AG04450 (cell line): Measurements from ENCODE around the gene KCNH3. TPM values are rescaled to one million over a fixed set of nuclear protein-coding genes. Genes with fewer than 3 reads are reported as not detected.

Experiments used
- CTCF ChIA-PET: fragments of 300-600, 350-600 bp; formaldehyde crosslinking; extraction: SDS; loops from one replicate; lab custom pipeline; 2022; ENCODE audit warnings: antibody characterized with exemption, inconsistent platforms; lab: Charles Lee
- POLR2A ChIA-PET: fragments of 350-600 bp; formaldehyde crosslinking; extraction: SDS; loops from one replicate; lab custom pipeline; 2021; ENCODE audit warnings: antibody characterized with exemption, inconsistent platforms; lab: Yijun Ruan, JAX
- DNase-seq: peaks from one replicate; pipeline ENCODE4 v3.0.0-alpha.2; 2011; ENCODE audit warnings: low read depth, low spot score
- H3K27ac ChIP-seq: one replicate; pipeline ENCODE4 v1.5.1; 2012; ENCODE audit warnings: low read depth, low read length, control low read depth
- H3K27me3 ChIP-seq: one replicate; pipeline ENCODE4 v1.6.0; 2012; ENCODE audit warnings: low read length; ENCODE audit not compliant: control insufficient read depth, insufficient read depth
- H3K4me3 ChIP-seq: 2 replicates; pipeline ENCODE4 v1.5.1; 2011; ENCODE audit warnings: mild to moderate bottlenecking, low read depth, low read length, control low read depth
- H3K9me3 ChIP-seq: 2 replicates; pipeline ENCODE4 v1.5.1; 2012; ENCODE audit warnings: low read length; ENCODE audit not compliant: control insufficient read depth, insufficient read depth
- CTCF ChIP-seq: IDR thresholded peaks from 2 replicates; pipeline ENCODE4 v1.5.1; 2011; ENCODE audit warnings: low read depth, low read length, control low read depth, inconsistent platforms
- polyA plus RNA-seq: library from polyadenylated mRNA; depleted of rRNA; stranded (reverse); fragments of >200 nt; gene quantifications from 2 replicates; pipeline ENCODE4 v1.2.3, GENCODE V29; 2011

The KCNH3 gene
- polyA plus RNA-seq, 1 experiment: 0.01 TPM

DNA sequence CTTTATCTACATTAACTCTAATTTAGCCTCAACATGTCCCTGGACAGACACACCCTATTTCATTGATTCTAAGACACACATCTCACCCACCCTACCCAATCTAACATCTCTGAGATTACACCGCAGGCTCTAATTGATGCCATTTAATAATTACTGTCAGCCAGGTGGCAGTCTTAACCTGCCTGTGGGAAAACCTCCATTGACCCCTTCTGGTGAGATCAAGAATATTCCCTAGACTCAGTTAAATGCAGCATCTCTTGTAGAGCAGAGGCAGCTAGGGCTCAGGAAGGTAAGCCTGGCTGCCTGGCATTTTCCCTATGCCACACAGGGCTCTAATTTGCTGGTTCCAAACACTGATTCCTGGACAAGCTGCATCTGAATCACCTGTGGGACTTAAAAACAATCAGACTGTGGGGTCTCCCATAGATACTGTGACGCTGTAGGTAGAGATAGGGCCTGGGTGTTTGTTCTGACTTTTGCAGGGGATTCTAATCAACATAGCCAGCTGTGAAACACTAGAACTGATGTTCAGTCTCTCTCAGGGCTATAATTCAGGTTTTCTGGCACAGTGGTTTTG, 14.8 kb downstream of the KCNH3 start:
- Histone ChIP-seq H3K9me3 (no peaks in the 10 kb centered on the region; the same call in 1 of the 2 replicates), H3K27me3 (peaks cover 23% of the 10 kb centered on the region), H3K27ac (no peak overlapping the region), H3K4me3 (no peak overlapping the region)
- TF ChIP-seq CTCF: peak; percentile 38
- ChIA-PET CTCF (interaction anchor here (1.0 to 2.1 kb wide), 4 partner anchors 11 to 222 kb away, joined by 3 to 11 read pairs (median 6); no protein-coding TSS in a partner anchor), POLR2A (interaction anchor here (1.3 kb wide), 1 partner anchor 14 kb away, joined by 4 read pairs; the partner anchor contains the start of gene MCRS1)
- no peak for DNase-seq

GRCh38 chr12:49554266-49554665, 15.4 kb downstream of the KCNH3 start:
- DNase-seq: no peak
- no peak for TF ChIP-seq CTCF
- peaks cover 17% of the 10 kb centered on the region for H3K27me3 ChIP-seq
- H3K27ac ChIP-seq: no peak overlapping the region
- ChIA-PET POLR2A (interaction anchor here (1.3 kb wide), 1 partner anchor 13 kb away, joined by 4 read pairs; the partner anchor contains the start of gene MCRS1), CTCF (interaction anchor here (1.0 to 2.1 kb wide), 5 partner anchors 10 to 222 kb away, joined by 3 to 11 read pairs (median 5); no protein-coding TSS in a partner anchor)
- no peak overlapping the region for H3K4me3 ChIP-seq
- no peaks in the 10 kb centered on the region; the same call in 1 of the 2 replicates for H3K9me3 ChIP-seq

DNA sequence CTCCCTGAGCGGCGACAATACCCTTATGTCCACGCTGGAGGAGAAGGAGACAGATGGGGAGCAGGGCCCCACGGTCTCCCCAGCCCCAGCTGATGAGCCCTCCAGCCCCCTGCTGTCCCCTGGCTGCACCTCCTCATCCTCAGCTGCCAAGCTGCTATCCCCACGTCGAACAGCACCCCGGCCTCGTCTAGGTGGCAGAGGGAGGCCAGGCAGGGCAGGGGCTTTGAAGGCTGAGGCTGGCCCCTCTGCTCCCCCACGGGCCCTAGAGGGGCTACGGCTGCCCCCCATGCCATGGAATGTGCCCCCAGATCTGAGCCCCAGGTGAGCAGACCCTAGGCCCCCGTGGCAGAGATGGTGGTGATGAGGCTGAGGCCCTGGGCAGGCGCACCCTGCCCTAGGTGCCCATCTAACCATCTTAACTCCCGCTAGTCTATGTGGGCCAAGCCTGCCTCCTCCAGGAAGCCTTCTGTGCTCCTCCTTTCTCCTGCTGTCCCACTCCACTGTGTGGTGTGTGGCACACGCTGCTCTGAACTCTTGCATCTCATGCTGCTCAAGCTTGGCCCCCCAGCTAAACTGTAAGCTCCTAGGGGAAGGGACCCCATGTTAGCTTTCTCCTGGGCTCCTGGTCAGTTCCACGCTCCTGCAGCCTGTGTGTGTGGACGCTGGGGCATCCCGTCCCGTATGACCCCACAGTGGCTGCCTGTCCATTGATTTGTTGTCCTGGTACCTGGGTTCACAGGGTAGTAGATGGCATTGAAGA, 17.0 kb downstream of the KCNH3 start:
- no peak overlapping the region for H3K27ac ChIP-seq
- H3K9me3 ChIP-seq: no peaks in the 10 kb centered on the region; the same call in 1 of the 2 replicates
- ChIA-PET POLR2A (interaction anchor here (1.0 to 1.7 kb wide), 2 partner anchors 9 to 11 kb away, joined by 3 to 7 read pairs; no protein-coding TSS in a partner anchor), CTCF (interaction anchor here (1.5 to 1.7 kb wide), 2 partner anchors 25 to 199 kb away, joined by 5 read pairs; no protein-coding TSS in a partner anchor)
- H3K27me3 ChIP-seq: peaks cover 14% of the 10 kb centered on the region
- TF ChIP-seq CTCF: no peak
- DNase-seq: no peak
- H3K4me3 ChIP-seq: no peak overlapping the region

DNA sequence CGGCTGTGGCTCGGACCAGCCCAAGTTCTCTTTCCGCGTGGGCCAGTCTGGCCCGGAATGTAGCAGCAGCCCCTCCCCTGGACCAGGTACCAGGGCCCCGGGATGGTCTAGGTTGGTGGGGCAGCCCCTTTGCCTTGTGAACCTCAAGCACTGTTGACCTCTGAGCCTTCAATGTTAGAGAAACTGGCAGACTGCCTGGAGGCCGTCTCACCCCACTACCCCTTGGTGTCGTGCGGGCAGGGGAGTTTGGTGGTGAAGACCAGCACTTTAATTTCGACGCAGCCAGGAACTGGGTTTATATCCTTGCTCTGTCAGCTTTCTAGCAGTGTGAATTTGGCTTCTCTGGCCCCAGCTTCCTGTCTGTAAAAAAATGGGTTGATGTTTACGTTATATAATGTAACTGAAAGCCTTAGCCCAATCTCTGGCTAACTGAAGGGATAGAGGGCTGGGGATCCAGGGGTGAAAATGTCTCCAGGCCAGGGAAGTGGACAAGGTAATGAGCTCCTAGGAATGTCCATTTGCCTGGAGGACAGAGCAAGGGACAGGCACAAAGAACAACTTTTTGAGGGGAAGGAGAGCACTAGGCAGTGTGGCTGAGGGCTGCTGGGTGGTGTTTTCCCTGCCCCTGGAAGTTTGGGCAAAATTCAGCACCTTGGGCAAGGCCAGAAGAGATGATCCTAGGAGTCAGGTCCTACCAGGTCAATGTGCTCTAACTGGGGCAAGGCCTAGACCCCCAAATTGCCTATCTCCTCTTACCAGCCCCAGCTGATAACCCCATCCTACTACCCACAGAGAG, 17.8 kb downstream of the KCNH3 start:
- no peak for TF ChIP-seq CTCF
- no peaks in the 10 kb centered on the region; the same call in 1 of the 2 replicates for H3K9me3 ChIP-seq
- H3K4me3 ChIP-seq: no peak overlapping the region
- no peak for DNase-seq
- CTCF ChIA-PET: interaction anchor here (1.5 to 2.5 kb wide), 2 partner anchors 24 to 198 kb away, joined by 5 to 10 read pairs; no protein-coding TSS in a partner anchor
- peaks cover 13% of the 10 kb centered on the region for H3K27me3 ChIP-seq
- POLR2A ChIA-PET: interaction anchor here (1.0 to 1.7 kb wide), 2 partner anchors 8 to 11 kb away, joined by 3 to 7 read pairs; no protein-coding TSS in a partner anchor
- H3K27ac ChIP-seq: no peak overlapping the region
